Hepatocyte (in vitro differentiated cells): ENCODE data around the gene FAM234A.

Source experiments
- EZH2 ChIP-seq: fragments of 200-600 bp; sonication (generic); IDR thresholded peaks from 2 replicates; pipeline ENCODE4 v1.6.1; 2016; ENCODE audit warnings: antibody characterized with exemption, mild to moderate bottlenecking, borderline replicate concordance
- EZH2phosphoT487 ChIP-seq: fragments of 200-600 bp; sonication (generic); IDR thresholded peaks from one replicate; pipeline ENCODE4 v1.6.1; 2018; ENCODE audit warnings: antibody characterized with exemption, mild to moderate bottlenecking, low read depth, moderate library complexity; ENCODE audit not compliant: unreplicated experiment, severe bottlenecking
- TF ChIP-seq, protein P1 (sequence below): fragments of 200-600 bp; sonication (generic); IDR thresholded peaks from 2 replicates; pipeline ENCODE4 v1.5.1; 2016; ENCODE audit warnings: antibody characterized with exemption, mild to moderate bottlenecking; ENCODE audit not compliant: poor library complexity

DNA sequence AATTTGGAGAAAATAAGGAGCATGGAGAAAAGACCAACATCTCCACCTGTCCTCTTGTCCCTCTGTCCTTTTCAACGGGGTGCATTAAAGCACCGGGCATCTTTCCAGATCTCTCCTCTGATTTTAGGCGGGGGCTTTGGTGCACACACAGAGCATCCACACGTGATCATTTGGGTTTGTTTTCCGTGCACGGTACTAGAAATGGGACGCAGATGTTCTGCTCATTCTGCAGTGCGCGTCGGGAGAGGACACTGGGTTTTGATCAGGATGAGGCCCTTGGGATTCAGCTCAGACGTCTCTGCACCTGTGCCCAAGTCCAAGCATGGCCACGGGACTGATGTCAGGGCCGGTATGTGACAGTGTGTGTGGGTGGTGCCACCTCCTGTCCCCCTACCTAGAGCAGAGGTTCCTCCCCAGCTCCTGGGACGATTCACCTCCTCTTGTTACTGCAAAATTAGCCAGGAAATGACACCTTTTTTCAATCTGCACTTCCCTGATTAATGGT, 80.2 kb downstream of the FAM234A start:
- TF ChIP-seq, protein P1, sequence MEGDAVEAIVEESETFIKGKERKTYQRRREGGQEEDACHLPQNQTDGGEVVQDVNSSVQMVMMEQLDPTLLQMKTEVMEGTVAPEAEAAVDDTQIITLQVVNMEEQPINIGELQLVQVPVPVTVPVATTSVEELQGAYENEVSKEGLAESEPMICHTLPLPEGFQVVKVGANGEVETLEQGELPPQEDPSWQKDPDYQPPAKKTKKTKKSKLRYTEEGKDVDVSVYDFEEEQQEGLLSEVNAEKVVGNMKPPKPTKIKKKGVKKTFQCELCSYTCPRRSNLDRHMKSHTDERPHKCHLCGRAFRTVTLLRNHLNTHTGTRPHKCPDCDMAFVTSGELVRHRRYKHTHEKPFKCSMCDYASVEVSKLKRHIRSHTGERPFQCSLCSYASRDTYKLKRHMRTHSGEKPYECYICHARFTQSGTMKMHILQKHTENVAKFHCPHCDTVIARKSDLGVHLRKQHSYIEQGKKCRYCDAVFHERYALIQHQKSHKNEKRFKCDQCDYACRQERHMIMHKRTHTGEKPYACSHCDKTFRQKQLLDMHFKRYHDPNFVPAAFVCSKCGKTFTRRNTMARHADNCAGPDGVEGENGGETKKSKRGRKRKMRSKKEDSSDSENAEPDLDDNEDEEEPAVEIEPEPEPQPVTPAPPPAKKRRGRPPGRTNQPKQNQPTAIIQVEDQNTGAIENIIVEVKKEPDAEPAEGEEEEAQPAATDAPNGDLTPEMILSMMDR = no peak
- TF ChIP-seq EZH2phosphoT487 = no peak
- no peak for TF ChIP-seq EZH2
